CD4-positive, alpha-beta T cell treated with Interleukin-4 for 1 hour (primary cell): ENCODE measurements around the gene DTNA.
"Not testable (repeated sequence)": the region's sequence is repeated elsewhere in the genome, so short reads cannot be mapped to it uniquely, and the experiment has no call there.

Experiments
- DNase-seq, 2 donors: peaks; one replicate each; pipeline ENCODE4 v3.0.0-alpha.2; 2020 to 2022

The DTNA gene

DNA sequence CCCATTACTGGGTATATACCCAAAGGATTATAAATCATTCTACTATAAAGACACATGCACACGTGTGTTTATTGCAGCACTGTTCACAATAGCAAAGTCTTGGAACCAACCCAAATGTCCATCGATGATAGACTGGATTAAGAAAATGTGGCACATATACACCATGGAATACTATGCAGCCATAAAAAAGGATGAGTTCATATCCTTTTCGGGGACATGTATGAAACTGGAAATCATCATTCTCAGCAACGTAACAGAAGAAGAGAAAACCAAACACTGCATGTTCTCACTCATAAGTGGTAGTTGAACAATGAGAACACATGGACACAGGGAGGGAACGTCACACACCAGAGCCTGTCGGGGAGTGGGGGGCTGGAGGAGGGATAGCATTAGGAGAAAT is 15.6 kb downstream of the DTNA start:
- not testable (repeated sequence) for DNase-seq

- no peak for DNase-seq
Measured at GRCh38 chr18:34726286-34727004, 16.3 kb downstream of the DTNA start.

GRCh38 chr18:34729264-34729663 is 19.2 kb downstream of the DTNA start:
- DNase-seq, result no peak

- DNase-seq, result no peak
Measured at GRCh38 chr18:34729740-34730355, 19.8 kb downstream of the DTNA start.

DNA sequence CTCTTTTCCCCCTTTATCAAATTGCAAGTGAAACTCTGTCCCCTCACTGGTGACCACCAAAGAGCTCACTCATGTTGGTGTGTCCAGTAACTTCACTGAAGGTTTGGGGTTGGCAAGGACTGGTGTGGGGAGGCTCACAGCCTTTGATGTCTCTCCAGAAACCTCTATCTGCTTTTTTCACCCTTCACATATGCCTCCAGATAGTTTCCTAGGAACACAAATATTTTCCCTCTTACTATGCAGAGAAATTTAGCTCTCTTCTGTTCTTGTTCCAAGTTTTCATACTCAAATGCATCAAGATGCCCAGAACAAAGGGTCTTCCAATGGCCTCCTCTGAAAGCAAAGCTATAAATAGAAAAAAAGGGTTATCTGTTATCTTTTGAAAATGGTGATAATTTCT is 20.7 kb downstream of the DTNA start:
- DNase-seq, result no peak

- DNase-seq, result no peak
Measured at GRCh38 chr18:34734056-34734455, 24.0 kb downstream of the DTNA start.

GRCh38 chr18:34734526-34734925 is 24.4 kb downstream of the DTNA start:
- not testable (repeated sequence) for DNase-seq

DNA sequence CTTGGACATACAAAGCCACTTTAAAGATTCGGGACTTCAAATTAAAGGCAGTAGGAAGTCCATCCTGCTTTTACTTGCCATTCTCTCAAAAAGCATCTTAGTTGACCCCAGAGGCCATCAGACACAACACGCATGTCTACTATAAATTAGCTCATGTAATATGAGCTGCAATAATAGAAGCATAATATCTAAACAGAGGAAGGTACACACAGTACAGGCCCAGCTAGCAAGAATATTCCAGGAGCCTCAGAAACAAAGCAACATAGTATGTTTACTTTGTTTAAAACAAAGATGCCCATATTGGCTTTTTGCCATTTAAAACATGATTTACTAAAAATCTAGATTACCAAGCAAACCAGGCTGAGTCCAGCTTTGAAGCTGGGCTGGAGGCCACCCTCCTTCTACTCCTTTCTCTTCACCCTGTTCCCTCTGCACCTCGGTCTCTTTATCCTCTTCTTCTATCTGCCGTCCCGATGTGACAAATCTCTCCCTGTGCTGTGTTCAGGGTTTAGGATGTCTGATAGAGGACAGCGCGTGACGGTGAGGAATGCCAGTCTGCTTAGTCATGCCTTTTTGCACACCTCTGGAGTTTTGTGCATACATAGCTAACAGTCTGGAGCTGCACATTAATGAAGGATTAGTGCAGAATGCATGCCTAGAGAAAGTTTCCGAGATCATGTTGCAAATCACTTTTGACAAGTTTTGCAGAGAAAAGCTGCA is 28.2 kb downstream of the DTNA start:
- DNase-seq, result no peak

DNA sequence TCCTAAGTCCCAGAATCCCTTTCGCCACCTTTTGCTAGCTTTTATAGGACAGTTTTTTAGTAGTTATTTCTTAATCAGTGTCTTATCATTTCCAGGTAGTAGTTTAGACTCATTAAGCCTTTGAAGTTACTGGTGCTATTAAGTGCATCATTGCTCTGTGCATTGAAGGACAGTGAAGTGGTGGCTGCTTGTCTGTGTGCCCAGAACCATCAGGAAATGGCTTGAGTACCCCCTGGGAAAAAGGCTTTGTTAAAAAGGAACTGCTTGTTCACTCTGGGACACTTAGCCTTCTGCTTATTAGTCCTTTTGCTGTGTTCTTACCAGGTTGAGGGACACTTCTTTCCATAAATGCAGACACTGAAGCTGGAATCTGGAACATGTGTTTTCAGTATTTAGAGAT is 30.0 kb downstream of the DTNA start:
- DNase-seq, result no peak

- no peak for DNase-seq
Measured at GRCh38 chr18:34740724-34741123, 30.6 kb downstream of the DTNA start.

- no peak for DNase-seq
Measured at GRCh38 chr18:34741401-34741800, 31.3 kb downstream of the DTNA start.

- DNase-seq, result no peak
Measured at GRCh38 chr18:34742891-34743341, 32.8 kb downstream of the DTNA start.

DNA sequence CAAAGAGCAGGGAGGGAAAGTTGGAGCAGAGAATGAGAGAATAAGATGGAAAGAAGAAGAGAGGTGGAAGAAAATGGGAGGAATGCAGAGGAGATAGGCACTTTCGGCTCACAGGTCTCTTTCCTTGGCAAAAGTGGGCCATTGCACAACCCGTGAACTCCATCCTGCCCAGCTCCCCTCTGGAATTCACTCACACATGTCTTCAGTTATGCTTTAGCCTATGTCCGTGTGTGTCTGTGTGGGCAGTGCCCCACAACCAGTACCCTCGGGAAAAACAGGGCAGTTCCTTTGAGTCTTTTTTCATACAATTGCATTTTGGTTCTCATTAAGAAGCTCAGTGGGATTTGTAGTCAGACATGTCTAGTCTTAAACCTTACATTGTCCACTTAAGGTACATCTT is 34.5 kb downstream of the DTNA start:
- no peak for DNase-seq

- no peak for DNase-seq
Measured at GRCh38 chr18:34746614-34747013, 36.5 kb downstream of the DTNA start.

- DNase-seq, result no peak
Measured at GRCh38 chr18:34749721-34750120, 39.6 kb downstream of the DTNA start.

DNA sequence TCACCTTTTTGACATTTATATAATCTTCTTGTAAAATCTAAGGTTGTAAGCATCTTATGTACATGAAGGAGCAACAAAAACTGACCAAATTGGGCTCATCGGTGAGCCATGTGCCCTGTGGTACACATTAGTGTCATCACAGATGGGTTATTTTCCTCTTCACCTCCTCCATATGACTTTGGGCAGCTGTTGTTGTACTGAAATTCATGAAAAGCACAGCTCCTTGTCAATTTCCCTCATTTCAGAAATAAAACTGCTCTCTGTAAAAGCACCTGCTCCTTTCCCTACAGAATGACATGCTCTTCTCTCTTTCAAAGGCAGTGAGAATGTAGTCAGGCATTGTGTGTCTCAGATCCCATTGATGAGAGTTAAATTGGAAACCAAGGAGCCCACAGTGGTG is 42.0 kb downstream of the DTNA start:
- no peak for DNase-seq

DNA sequence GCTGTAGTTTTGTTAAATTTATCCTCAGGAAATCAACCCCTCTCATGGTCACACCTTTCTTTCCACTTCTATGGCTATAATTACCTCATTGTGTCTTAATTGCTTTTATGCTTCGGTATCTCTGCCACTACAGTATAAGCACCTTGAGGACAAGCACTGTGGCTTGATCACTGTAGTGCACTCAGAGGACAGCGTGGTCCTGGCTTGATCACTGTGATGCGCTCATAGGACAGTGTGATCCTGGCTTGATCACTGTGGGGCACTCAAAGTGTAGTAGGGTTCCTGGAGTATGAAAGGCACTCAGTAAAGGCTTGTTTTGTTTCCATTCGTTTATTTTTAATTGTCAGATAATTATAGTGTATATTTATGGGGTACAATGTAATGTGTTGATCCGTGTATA is 44.2 kb downstream of the DTNA start:
- no peak for DNase-seq

- no peak for DNase-seq
Measured at GRCh38 chr18:34757666-34758065, 47.6 kb downstream of the DTNA start.

GRCh38 chr18:34758378-34758948 is 48.4 kb downstream of the DTNA start:
- no peak for DNase-seq

DNA sequence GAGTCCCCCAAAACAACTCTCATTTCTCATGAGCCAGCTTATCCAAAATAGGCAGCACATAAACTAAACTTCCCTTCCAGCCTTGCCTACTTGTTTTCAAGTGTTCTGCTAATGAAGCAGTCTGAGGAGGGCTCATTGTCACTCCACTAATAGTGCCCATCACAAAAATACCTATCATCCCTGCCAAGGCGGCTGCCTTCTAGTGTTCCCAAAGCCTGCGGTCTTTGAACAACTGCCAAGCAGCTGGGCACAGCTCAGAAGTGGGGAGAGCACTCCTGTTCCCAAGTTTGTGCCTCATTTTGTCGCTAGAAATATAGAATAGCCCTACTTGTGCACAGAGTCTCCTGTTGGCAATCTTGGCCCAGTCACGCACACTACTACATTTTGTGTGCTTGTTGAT is 50.3 kb downstream of the DTNA start:
- DNase-seq, result no peak

DNA sequence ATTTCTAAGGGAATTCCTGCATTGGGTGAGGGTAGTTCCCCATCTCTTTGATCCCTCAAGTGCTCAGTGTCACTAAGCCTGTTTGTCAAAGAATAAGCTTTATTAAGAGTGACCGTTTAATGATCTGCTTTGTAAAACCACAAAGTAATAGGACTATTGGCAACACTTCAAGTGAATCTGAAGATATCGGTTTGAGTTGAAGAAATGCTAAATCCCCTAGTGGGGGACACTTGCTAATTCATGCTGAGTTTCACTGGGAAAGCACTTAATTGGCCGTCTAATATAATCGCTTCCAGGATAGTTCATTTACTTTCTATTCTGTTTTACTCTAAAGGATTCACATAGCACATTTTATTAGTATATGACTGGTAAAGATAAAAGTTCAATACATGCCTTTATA is 54.4 kb downstream of the DTNA start:
- DNase-seq, result no peak

GRCh38 chr18:34767601-34768027 is 57.5 kb downstream of the DTNA start:
- DNase-seq, result no peak

- DNase-seq, result no peak
Measured at GRCh38 chr18:34771958-34772357, 61.9 kb downstream of the DTNA start.

DNA sequence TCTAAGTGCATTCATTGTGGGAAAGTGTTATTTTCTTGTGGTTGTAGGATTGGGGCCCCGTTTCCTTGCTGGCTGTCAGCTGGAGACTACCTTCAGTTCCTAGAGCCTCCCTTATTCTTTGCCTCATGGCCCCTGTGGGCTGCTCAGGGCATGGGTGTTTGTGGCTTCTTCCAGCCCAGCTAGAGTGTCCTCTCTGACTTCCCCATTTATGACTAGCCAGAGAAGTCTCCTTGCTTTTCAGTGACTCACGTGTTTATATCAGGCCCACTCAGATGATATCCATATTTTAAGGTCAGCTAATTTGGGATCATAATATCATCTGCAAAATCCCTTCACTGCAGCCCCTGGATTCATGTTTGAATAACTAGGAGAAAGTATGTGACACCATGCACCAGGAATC is 62.8 kb downstream of the DTNA start:
- DNase-seq, result no peak
